DOHH2 (cell line): ENCODE measurements around the gene AAGAB.

ENCODE experiments used
- H3F3A ChIP-seq: fragments of 200-600 bp; sonication (generic), shearing (Covaris generic); 2 replicates; pipeline ENCODE4 v1.6.0; 2016; ENCODE audit warnings: antibody characterized with exemption, mild to moderate bottlenecking; ENCODE audit not compliant: control insufficient read depth, insufficient read depth
- H3K27ac ChIP-seq: fragments of 200-600 bp; sonication (generic); 2 replicates; pipeline ENCODE4 v1.5.1; 2014; ENCODE audit warnings: low read depth, mild to moderate bottlenecking, low read length, moderate library complexity
- H3K27me3 ChIP-seq: fragments of 200-600 bp; sonication (generic); 2 replicates; pipeline ENCODE4 v1.6.1; 2014; ENCODE audit warnings: mild to moderate bottlenecking, low read length, mixed read lengths; ENCODE audit not compliant: control insufficient read depth
- H3K36me3 ChIP-seq: fragments of 200-600 bp; sonication (generic); 2 replicates; pipeline ENCODE4 v1.6.1; 2014; ENCODE audit warnings: mild to moderate bottlenecking, low read length, moderate library complexity, mixed read lengths; ENCODE audit not compliant: control insufficient read depth
- H3K4me1 ChIP-seq: fragments of 200-600 bp; sonication (generic); 2 replicates; pipeline ENCODE4 v1.6.1; 2014; ENCODE audit warnings: mild to moderate bottlenecking, low read length, mixed read lengths; ENCODE audit not compliant: control insufficient read depth
- H3K4me2 ChIP-seq: fragments of 200-600 bp; sonication (generic); 2 replicates; pipeline ENCODE4 v1.6.0; 2014; ENCODE audit warnings: mild to moderate bottlenecking, low read length, moderate library complexity
- H3K4me3 ChIP-seq: fragments of 200-600 bp; sonication (generic); 2 replicates; pipeline ENCODE4 v1.5.1; 2014; ENCODE audit warnings: mild to moderate bottlenecking, low read length, mixed read lengths
- H3K79me2 ChIP-seq: fragments of 200-600 bp; sonication (generic); 2 replicates; pipeline ENCODE4 v1.6.1; 2014; ENCODE audit warnings: mild to moderate bottlenecking, low read length, mixed read lengths; ENCODE audit not compliant: control insufficient read depth
- H3K9me2 ChIP-seq: fragments of 200-600 bp; sonication (generic); replicated peaks from 2 replicates; pipeline ENCODE4 v1.6.1; 2014; ENCODE audit warnings: mild to moderate bottlenecking, low read length, mixed read lengths; ENCODE audit not compliant: control insufficient read depth
- H3K9me3 ChIP-seq: fragments of 200-600 bp; sonication (generic); 2 replicates; pipeline ENCODE4 v1.6.1; 2014; ENCODE audit warnings: antibody characterized with exemption, low read length, mixed read lengths; ENCODE audit not compliant: control insufficient read depth, insufficient read depth
- H4K20me1 ChIP-seq: fragments of 200-600 bp; sonication (generic); 2 replicates; pipeline ENCODE4 v1.6.0; 2014; ENCODE audit warnings: low read depth, mild to moderate bottlenecking, antibody characterized with exemption, low read length, moderate library complexity; ENCODE audit not compliant: control insufficient read depth, insufficient read depth
- EZH2phosphoT487 ChIP-seq: fragments of 200-600 bp; sonication (generic); IDR thresholded peaks from 2 replicates; pipeline ENCODE4 v1.6.1; 2017; ENCODE audit warnings: borderline replicate concordance, mild to moderate bottlenecking, antibody characterized with exemption, low read length, moderate library complexity, mixed read lengths
- TF ChIP-seq, protein P1 (sequence below): fragments of 200-600 bp; sonication (generic); IDR thresholded peaks from one replicate; pipeline ENCODE4 v1.5.1; 2014; ENCODE audit warnings: antibody characterized with exemption, mild to moderate bottlenecking, low read depth, low read length; ENCODE audit not compliant: poor library complexity, severe bottlenecking

Gene AAGAB

DNA sequence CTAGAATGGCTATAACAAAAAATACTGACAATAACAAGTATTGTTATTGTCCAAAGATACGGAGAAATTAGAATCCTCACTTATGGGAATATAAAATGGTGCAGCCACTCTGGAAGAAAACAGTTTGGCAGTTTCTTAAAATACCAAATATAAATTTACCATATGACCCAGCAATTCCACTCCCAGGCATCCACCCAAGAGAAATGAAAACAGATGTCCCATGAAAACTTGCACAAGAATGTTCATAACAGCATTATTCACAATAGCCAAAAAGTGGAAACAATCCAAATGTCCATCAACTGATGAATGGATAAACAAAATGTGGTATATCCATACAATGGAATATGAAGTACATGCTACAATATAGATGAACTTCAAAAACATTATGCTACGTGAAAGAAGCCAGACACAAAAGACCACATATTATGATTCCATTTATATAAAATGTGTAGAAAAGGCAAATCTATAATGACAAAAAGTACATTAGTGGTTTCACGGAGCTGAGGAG lies 9.4 kb downstream of the AAGAB start:
- no peaks in the 10 kb centered on the region for H3F3A ChIP-seq
- H3K4me1 ChIP-seq: peaks cover 32% of the 10 kb centered on the region
- H3K27ac ChIP-seq: no peak overlapping the region
- H4K20me1 ChIP-seq: peaks cover 2% of the 10 kb centered on the region; the same call in 1 of the 2 replicates
- no peaks in the 10 kb centered on the region for H3K9me2 ChIP-seq
- peaks cover 25% of the 10 kb centered on the region for H3K36me3 ChIP-seq
- peaks cover 93% of the 10 kb centered on the region for H3K79me2 ChIP-seq
- H3K27me3 ChIP-seq: no peaks in the 10 kb centered on the region
- no peak overlapping the region for H3K4me2 ChIP-seq
- H3K4me3 ChIP-seq: no peak overlapping the region
- peaks cover 5% of the 10 kb centered on the region; the same call in 1 of the 2 replicates for H3K9me3 ChIP-seq
- TF ChIP-seq EZH2phosphoT487: no peak
- TF ChIP-seq, protein P1, sequence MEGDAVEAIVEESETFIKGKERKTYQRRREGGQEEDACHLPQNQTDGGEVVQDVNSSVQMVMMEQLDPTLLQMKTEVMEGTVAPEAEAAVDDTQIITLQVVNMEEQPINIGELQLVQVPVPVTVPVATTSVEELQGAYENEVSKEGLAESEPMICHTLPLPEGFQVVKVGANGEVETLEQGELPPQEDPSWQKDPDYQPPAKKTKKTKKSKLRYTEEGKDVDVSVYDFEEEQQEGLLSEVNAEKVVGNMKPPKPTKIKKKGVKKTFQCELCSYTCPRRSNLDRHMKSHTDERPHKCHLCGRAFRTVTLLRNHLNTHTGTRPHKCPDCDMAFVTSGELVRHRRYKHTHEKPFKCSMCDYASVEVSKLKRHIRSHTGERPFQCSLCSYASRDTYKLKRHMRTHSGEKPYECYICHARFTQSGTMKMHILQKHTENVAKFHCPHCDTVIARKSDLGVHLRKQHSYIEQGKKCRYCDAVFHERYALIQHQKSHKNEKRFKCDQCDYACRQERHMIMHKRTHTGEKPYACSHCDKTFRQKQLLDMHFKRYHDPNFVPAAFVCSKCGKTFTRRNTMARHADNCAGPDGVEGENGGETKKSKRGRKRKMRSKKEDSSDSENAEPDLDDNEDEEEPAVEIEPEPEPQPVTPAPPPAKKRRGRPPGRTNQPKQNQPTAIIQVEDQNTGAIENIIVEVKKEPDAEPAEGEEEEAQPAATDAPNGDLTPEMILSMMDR: no peak

DNA sequence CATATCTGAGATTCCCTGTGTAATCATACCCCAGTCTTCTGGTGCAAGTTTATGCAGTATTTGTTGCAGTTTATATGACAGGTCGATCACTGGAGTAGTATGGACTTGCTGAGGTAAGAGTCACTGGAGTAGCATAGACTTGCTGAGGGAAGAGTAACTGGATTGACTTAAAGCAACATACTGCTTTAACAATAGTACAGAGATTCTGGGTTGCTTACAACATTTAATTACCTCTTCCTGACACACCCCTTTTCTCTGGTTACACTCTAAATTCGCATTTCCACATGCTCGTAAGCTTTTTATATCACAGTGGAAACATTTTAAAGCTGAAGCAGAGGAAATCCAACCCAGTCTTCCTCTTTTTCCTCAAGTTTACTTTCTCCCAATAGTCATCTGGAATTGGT lies 11.8 kb downstream of the AAGAB start:
- no peak for TF ChIP-seq EZH2phosphoT487
- TF ChIP-seq, protein P1: no peak
- H3K9me2 ChIP-seq: no peaks in the 10 kb centered on the region
- H4K20me1 ChIP-seq: peaks cover 7% of the 10 kb centered on the region; the same call in 1 of the 2 replicates
- no peak overlapping the region for H3K4me3 ChIP-seq
- peaks cover 22% of the 10 kb centered on the region for H3K36me3 ChIP-seq
- H3K9me3 ChIP-seq: peaks cover 5% of the 10 kb centered on the region; the same call in 1 of the 2 replicates
- H3F3A ChIP-seq: no peaks in the 10 kb centered on the region
- no peak overlapping the region for H3K4me2 ChIP-seq
- no peak overlapping the region for H3K27ac ChIP-seq
- H3K4me1 ChIP-seq: peaks cover 33% of the 10 kb centered on the region
- H3K27me3 ChIP-seq: no peaks in the 10 kb centered on the region
- H3K79me2 ChIP-seq: peaks cover 92% of the 10 kb centered on the region

DNA sequence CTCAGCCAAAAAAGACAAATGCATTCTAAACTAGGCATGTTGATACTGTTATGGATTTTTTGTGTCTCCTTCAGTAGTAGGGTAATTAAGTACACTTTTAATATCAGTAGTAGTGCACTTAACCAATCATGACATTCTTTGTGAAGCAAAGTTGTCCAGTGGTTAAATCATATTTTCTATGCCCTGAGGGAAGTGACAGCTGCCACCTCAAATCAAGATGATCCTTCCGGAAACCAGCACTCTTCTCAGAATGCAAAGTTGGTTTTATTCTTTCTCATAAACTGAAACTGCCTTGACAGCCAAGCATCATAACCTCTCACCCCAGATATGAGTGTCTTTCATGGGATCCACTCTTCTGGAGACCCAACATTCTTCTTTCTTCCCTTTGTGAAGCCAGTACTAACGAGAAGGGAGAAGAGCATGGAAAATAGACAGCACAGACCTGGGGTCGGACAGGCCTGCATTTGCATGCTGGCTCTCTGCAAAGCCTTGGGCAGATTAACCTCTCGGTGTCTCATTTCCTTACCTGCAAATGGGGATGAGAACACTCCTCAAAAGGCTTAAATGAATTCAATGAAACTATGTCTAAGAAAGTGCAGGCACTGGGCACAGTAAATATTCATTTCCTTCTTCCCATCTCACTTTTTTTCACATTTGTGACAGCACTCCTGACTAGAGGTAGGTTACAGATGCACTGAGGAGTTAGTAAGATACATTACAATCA lies 13.2 kb downstream of the AAGAB start:
- Histone ChIP-seq H3K9me2 (no peaks in the 10 kb centered on the region), H3K36me3 (peaks cover 13% of the 10 kb centered on the region), H3F3A (no peaks in the 10 kb centered on the region), H3K9me3 (no peaks in the 10 kb centered on the region), H3K27ac (no peak overlapping the region), H3K4me3 (no peak overlapping the region), H4K20me1 (peaks cover 11% of the 10 kb centered on the region; the same call in 1 of the 2 replicates), H3K79me2 (peaks cover 89% of the 10 kb centered on the region), H3K4me2 (peak overlapping the region; percentile 25), H3K27me3 (no peaks in the 10 kb centered on the region), H3K4me1 (peaks cover 33% of the 10 kb centered on the region)
- TF ChIP-seq, protein P1: no peak
- no peak for TF ChIP-seq EZH2phosphoT487
